ENCODE measurements around the gene PIR.

DNA sequence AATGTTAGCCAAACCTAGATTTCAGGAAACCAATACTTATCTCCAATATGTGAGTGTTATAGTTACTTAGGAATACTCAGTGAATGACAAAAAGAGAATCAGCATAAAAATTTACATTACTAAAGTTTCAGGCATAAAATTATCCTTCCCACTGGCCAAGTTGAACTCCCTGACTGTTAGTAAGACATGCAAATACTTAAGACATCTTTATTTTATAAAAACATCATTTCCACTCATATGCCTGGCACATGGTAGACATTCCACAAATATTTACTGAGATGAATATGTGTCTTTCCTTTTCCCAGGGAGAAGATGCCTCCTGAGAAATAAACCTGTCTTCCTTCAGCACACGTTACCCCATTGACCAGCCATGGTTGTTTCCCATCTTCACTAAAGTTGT is 116.2 kb downstream of the PIR start:
- TF ChIP-seq EZH2 (IDR thresholded peaks at IDR 0.05) (no peak), POLR2AphosphoS5 (IDR thresholded peaks at IDR 0.05; ENCODE audit: borderline replicate concordance, low read depth, low read length) (no peak), FOXP2 (optimal IDR thresholded peaks at IDR 0.05; ENCODE audit: control extremely low read depth, extremely low read length, insufficient read depth) (no peak)
